ENCODE results near the gene TKTL1.

DNA sequence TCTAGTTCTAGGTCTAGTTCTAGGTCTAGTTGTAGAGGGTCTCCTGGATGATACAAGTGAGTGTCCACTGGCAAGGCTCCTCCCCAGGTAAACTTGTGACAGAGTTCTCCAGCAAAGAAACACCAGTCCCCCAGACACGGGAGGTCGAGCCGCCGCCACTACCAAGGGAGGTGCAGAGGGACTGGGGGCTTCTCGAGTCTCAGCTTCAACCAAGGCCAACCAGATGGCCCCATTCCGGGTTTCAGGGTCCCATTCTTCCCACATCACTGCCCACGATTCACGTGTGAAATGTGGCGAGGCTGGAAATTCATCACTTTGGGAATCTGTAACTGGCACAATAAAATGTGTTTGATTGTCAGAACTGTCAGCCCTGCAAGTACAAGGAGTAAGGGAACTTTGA, 37.5 kb downstream of the TKTL1 start:
- TF ChIP-seq POLR2A (IDR thresholded peaks at IDR 0.05; ENCODE audit: low read length) (no peak), GATA1 (IDR thresholded peaks at IDR 0.05; ENCODE audit: low read depth, low read length) (no peak)
